Measurements from ENCODE around the gene ATP6V1E1.

The ATP6V1E1 gene

GRCh38 chr22:17655289-17655688 is 26.7 kb upstream of the ATP6V1E1 start:
- TF ChIP-seq REST (IDR thresholded peaks at IDR 0.05; ENCODE audit: insufficient read depth in 1 of 2, low read depth in 2 of 2, low read length in 2 of 2), result no peak
- no peak for TF ChIP-seq POLR2AphosphoS5 (IDR thresholded peaks at IDR 0.05; ENCODE audit: low read depth, low read length)

- TF ChIP-seq TAF1 (IDR thresholded peaks at IDR 0.05; ENCODE audit: borderline replicate concordance, insufficient read depth, low read length), result no peak
- TF ChIP-seq FOXP2 (optimal IDR thresholded peaks at IDR 0.05; ENCODE audit: borderline replicate concordance, extremely low read depth, extremely low read length, insufficient read depth), result no peak
Observed at GRCh38 chr22:17648569-17648968, 20.0 kb upstream of the ATP6V1E1 start.

- TF ChIP-seq POLR2AphosphoS5 (IDR thresholded peaks at IDR 0.05; ENCODE audit: low read depth, low read length) (no peak), SIN3A (IDR thresholded peaks at IDR 0.05; ENCODE audit: borderline replicate concordance, insufficient read depth, low read length) (no peak), FOXP2 (optimal IDR thresholded peaks at IDR 0.05; ENCODE audit: borderline replicate concordance, extremely low read depth, extremely low read length, insufficient read depth) (no peak), REST (IDR thresholded peaks at IDR 0.05; ENCODE audit: insufficient read depth in 1 of 2, low read depth in 2 of 2, low read length in 2 of 2) (no peak), TAF1 (IDR thresholded peaks at IDR 0.05; ENCODE audit: borderline replicate concordance, insufficient read depth, low read length) (no peak)
Observed at GRCh38 chr22:17647991-17648390, 19.4 kb upstream of the ATP6V1E1 start.

- no peak for TF ChIP-seq POLR2AphosphoS5 (IDR thresholded peaks at IDR 0.05; ENCODE audit: low read depth, low read length)
- TF ChIP-seq REST (IDR thresholded peaks at IDR 0.05; ENCODE audit: insufficient read depth in 1 of 2, low read depth in 2 of 2, low read length in 2 of 2), result no peak
- no peak for TF ChIP-seq TAF1 (IDR thresholded peaks at IDR 0.05; ENCODE audit: borderline replicate concordance, insufficient read depth, low read length)
- no peak for TF ChIP-seq FOXP2 (optimal IDR thresholded peaks at IDR 0.05; ENCODE audit: borderline replicate concordance, extremely low read depth, extremely low read length, insufficient read depth)
- TF ChIP-seq SIN3A (IDR thresholded peaks at IDR 0.05; ENCODE audit: borderline replicate concordance, insufficient read depth, low read length), result no peak
Observed at GRCh38 chr22:17647452-17647851, 18.9 kb upstream of the ATP6V1E1 start.

- no peak for TF ChIP-seq SIN3A (IDR thresholded peaks at IDR 0.05; ENCODE audit: borderline replicate concordance, insufficient read depth, low read length)
- no peak for TF ChIP-seq REST (IDR thresholded peaks at IDR 0.05; ENCODE audit: insufficient read depth in 1 of 2, low read depth in 2 of 2, low read length in 2 of 2)
- TF ChIP-seq POLR2AphosphoS5 (IDR thresholded peaks at IDR 0.05; ENCODE audit: low read depth, low read length), result no peak
- no peak for TF ChIP-seq FOXP2 (optimal IDR thresholded peaks at IDR 0.05; ENCODE audit: borderline replicate concordance, extremely low read depth, extremely low read length, insufficient read depth)
- TF ChIP-seq TAF1 (IDR thresholded peaks at IDR 0.05; ENCODE audit: borderline replicate concordance, insufficient read depth, low read length), result no peak
Observed at GRCh38 chr22:17641269-17641668, 12.7 kb upstream of the ATP6V1E1 start.
